Measurements from ENCODE around the gene TMEM130.

Gene TMEM130

DNA sequence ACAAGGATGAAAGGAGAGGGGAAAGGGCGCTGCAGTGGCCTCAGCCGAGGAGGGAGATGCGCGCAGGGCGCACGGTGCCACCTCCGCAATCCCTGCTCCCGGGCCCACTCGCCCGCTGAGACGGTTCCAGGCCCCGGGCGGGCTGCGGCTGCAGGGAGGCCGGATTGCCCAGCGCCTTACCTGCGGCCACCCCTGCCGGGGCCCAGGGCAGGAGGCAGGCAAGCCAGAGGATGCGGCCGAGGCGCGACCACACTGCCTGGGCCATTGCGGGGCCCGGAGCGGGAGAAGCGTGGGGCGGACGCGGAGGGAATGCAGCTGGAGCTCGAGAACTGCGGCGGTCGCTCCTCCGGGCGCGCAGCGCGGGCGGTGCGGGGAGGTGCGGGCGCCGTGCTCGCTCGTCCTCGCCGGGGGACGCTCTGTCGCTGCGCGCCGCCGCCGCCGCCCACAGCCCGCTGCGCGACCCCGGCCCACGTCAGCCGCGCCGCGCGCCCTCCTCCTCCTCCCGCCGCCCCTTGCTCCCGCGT is at the start of gene TMEM130:
TMEM130 (minus strand) TSS at position 418 of the 524 bp plus-strand sequence; CDS start at position 265, 153 bp downstream.
- in situ Hi-C loops (cut with MboI; ENCODE audit: low sequenced_read_pairs), result no loop called here
- Histone ChIP-seq H3K27me3 (ENCODE audit: low read depth) (peaks cover 2% of the 10 kb centered on the region; the same call in 1 of the 2 replicates), H3K36me3 (replicated peaks) (no peaks in the 10 kb centered on the region), H3K4me3 (peak within 1 kb of the TSS; percentile 25), H3K4me1 (peaks cover 5% of the 10 kb centered on the region; the same call in 1 of the 2 replicates), H3K9me3 (no peaks in the 10 kb centered on the region)
- DNase-seq (ENCODE audit: low spot score in 2 of 2), result no peak

- H3K4me3 ChIP-seq, result no peak overlapping the region
- peaks cover 73% of the 10 kb centered on the region for H3K36me3 ChIP-seq (replicated peaks)
- H3K4me1 ChIP-seq, result no peaks in the 10 kb centered on the region
- no peaks in the 10 kb centered on the region for H3K9me3 ChIP-seq
- no peak for DNase-seq (ENCODE audit: low spot score in 2 of 2)
- in situ Hi-C loops (cut with MboI; ENCODE audit: low sequenced_read_pairs), result no loop called here
- H3K27me3 ChIP-seq (ENCODE audit: low read depth), result no peaks in the 10 kb centered on the region
These were observed 47.5 kb upstream of the TMEM130 start for GRCh38 chr7:98917331-98917730.

DNA sequence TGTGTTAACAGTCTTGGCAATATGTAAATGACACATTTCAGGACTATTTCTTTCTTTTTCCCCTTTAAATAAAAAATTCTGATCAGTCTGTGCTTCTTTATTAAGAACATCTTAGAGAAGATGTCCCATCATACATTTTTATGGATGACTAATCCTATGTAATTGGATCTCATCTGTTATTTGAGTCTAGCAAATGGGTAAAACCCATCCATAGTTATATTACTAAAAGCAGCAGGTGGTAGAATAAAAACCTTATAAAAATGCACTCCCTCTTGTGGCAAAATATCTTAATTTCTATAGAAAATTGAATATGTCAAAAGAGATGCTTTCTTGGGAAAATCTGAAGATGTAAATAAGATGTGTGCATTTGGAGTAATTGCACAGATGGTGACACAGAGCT is 43.8 kb upstream of the TMEM130 start:
- DNase-seq (ENCODE audit: low spot score in 2 of 2), result no peak
- peaks cover 70% of the 10 kb centered on the region for H3K36me3 ChIP-seq (replicated peaks)
- no peaks in the 10 kb centered on the region for H3K9me3 ChIP-seq
- in situ Hi-C loops (cut with MboI; ENCODE audit: low sequenced_read_pairs), result no loop called here
- no peaks in the 10 kb centered on the region for H3K4me1 ChIP-seq
- H3K27me3 ChIP-seq (ENCODE audit: low read depth), result no peaks in the 10 kb centered on the region
- H3K4me3 ChIP-seq, result no peak overlapping the region

DNA sequence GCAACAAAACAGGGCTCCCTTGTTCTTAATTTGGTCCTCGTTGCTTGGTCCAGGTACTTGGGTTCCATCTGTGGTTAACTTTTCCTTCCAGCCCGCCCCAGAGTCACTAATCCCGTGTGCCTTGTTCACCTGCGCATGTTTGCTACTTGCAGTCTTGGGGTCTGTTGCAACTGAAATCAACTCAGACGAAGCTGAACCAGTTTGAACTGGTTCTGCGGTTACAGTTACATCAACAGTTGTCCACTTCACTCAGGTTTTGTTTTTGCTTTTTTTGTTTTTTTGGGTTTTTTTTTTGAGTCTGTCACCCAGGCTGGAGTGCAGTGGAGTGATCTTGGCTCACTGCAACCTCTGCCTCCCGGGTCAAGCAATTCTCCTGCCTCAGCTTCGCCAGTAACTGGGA is 43.2 kb upstream of the TMEM130 start:
- DNase-seq (ENCODE audit: low spot score in 2 of 2), result no peak
- H3K36me3 ChIP-seq (replicated peaks), result peaks cover 76% of the 10 kb centered on the region
- H3K4me1 ChIP-seq, result no peaks in the 10 kb centered on the region
- H3K9me3 ChIP-seq, result no peaks in the 10 kb centered on the region
- no peaks in the 10 kb centered on the region for H3K27me3 ChIP-seq (ENCODE audit: low read depth)
- in situ Hi-C loops (cut with MboI; ENCODE audit: low sequenced_read_pairs), result no loop called here
- H3K4me3 ChIP-seq, result no peak overlapping the region

DNA sequence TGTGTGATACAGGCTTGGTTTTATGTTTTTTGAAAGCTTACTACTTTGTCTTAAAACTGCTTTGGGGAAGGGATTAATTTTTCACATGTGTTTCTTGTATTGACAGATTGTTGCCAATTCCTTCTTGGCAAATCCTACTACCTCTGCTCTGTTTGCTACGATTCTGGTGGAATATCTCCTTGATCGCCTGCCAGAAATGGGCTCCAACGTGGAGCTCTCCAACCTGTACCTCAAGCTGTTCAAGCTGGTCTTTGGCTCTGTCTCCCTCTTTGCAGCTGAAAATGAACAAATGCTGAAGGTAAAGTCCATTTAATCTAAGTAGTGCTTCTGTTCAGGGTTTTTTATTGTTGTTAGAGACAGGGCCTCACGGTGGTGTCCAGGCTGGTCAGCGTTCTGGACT is 42.1 kb upstream of the TMEM130 start:
- Histone ChIP-seq H3K36me3 (replicated peaks) (peaks cover 69% of the 10 kb centered on the region), H3K27me3 (ENCODE audit: low read depth) (no peaks in the 10 kb centered on the region), H3K9me3 (no peaks in the 10 kb centered on the region), H3K4me1 (no peaks in the 10 kb centered on the region), H3K4me3 (no peak overlapping the region)
- no peak for DNase-seq (ENCODE audit: low spot score in 2 of 2)
- in situ Hi-C loops (cut with MboI; ENCODE audit: low sequenced_read_pairs), result no loop called here

DNA sequence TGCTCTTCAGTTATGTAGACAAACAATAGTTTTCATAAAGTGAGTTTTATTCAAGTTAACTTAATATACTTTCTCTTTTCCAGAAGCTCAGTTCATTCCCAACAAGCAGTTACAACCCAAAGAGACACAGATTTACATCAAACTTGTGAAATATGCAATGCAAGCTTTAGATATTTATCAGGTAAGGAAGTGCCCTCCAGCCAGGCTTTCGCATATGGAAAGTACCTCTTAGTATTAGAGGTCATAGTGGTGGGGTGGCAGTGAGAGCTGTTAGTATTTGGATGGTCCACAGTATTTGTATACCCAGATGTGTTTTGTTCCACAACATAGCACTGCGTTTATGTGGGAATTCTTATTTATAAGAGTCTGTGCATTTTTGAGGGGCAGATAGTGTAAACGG is 40.6 kb upstream of the TMEM130 start:
- H3K9me3 ChIP-seq, result no peaks in the 10 kb centered on the region
- no peak overlapping the region for H3K4me3 ChIP-seq
- in situ Hi-C loops (cut with MboI; ENCODE audit: low sequenced_read_pairs), result no loop called here
- DNase-seq (ENCODE audit: low spot score in 2 of 2), result no peak
- no peaks in the 10 kb centered on the region for H3K27me3 ChIP-seq (ENCODE audit: low read depth)
- no peaks in the 10 kb centered on the region for H3K4me1 ChIP-seq
- H3K36me3 ChIP-seq (replicated peaks), result peaks cover 63% of the 10 kb centered on the region

- no peak overlapping the region for H3K4me3 ChIP-seq
- H3K36me3 ChIP-seq (replicated peaks), result peaks cover 70% of the 10 kb centered on the region
- no peaks in the 10 kb centered on the region for H3K9me3 ChIP-seq
- no peak for DNase-seq (ENCODE audit: low spot score in 2 of 2)
- H3K27me3 ChIP-seq (ENCODE audit: low read depth), result no peaks in the 10 kb centered on the region
- in situ Hi-C loops (cut with MboI; ENCODE audit: low sequenced_read_pairs), result no loop called here
- H3K4me1 ChIP-seq, result no peaks in the 10 kb centered on the region
These were observed 39.7 kb upstream of the TMEM130 start for GRCh38 chr7:98909487-98909886.

DNA sequence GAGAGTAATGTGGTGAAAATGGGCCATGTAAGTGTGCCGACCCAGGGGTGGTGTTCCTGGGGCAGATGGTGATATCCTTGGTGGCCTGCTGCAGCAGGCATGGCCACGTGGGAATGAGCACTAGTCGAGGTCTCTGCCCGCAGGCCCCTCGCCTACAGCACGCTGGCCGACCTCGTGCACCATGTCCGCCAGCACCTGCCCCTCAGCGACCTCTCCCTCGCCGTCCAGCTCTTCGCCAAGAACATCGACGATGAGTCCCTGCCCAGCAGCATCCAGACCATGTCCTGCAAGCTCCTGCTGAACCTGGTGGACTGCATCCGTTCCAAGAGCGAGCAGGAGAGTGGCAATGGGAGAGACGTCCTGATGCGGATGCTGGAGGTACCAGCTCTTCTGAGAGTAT is 38.8 kb upstream of the TMEM130 start:
- no peak overlapping the region for H3K4me3 ChIP-seq
- peaks cover 69% of the 10 kb centered on the region for H3K36me3 ChIP-seq (replicated peaks)
- no peak for DNase-seq (ENCODE audit: low spot score in 2 of 2)
- H3K4me1 ChIP-seq, result no peaks in the 10 kb centered on the region
- no peaks in the 10 kb centered on the region for H3K9me3 ChIP-seq
- no peaks in the 10 kb centered on the region for H3K27me3 ChIP-seq (ENCODE audit: low read depth)
- in situ Hi-C loops (cut with MboI; ENCODE audit: low sequenced_read_pairs), result no loop called here

DNA sequence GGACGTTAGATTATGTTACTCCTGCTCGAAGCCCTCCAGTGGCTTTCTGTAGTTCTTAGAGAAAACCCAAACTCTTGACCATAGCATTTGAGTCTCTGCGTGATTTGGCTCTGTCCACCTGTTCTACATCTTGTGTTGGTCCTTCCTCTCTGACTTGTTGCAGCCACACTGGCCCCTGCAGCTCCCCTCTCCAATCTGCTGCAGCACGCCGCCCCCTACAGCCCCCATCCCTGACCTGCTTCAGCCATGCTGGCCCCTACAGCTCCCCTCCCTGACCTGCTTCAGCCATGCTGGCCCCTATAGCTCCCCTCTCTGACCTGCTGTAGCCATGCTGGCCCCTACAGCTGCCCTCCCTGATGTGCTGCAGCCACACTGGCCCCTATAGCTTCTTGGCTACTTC is 37.8 kb upstream of the TMEM130 start:
- DNase-seq (ENCODE audit: low spot score in 2 of 2), result no peak
- no peaks in the 10 kb centered on the region for H3K9me3 ChIP-seq
- in situ Hi-C loops (cut with MboI; ENCODE audit: low sequenced_read_pairs), result no loop called here

GRCh38 chr7:98903246-98903645 is 33.4 kb upstream of the TMEM130 start:
- DNase-seq (ENCODE audit: low spot score in 2 of 2), result no peak
- Histone ChIP-seq H3K9me3 (no peaks in the 10 kb centered on the region), H3K4me3 (no peak overlapping the region), H3K4me1 (no peaks in the 10 kb centered on the region), H3K27me3 (ENCODE audit: low read depth) (no peaks in the 10 kb centered on the region), H3K36me3 (replicated peaks) (peaks cover 70% of the 10 kb centered on the region)
- in situ Hi-C loops (cut with MboI; ENCODE audit: low sequenced_read_pairs), result no loop called here

More for the DNA sequence above, 37.8 kb upstream of the TMEM130 start:
- no peak overlapping the region for H3K4me3 ChIP-seq
- H3K36me3 ChIP-seq (replicated peaks), result peaks cover 68% of the 10 kb centered on the region
- H3K4me1 ChIP-seq, result no peaks in the 10 kb centered on the region
- no peaks in the 10 kb centered on the region for H3K27me3 ChIP-seq (ENCODE audit: low read depth)

DNA sequence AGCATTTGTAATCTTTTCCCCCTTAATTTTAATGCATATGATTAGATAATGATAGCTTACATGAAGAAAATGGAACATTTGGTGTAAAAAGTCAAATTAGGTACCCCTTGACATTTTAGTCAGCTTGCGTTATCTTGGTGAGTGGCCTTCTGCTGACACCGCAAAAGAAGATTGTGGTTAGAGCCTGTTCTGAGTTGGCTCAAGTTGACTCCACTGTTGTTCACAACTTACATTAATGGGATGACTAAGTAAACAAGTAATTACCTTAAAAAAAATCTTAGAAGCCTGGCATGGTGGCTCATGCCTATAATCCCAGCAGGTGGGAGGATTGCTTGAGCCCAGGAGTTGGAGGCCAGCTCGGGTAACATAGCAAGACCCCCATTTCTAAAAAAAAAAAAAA is 32.7 kb upstream of the TMEM130 start:
- Histone ChIP-seq H3K36me3 (replicated peaks) (peaks cover 73% of the 10 kb centered on the region), H3K9me3 (no peaks in the 10 kb centered on the region), H3K27me3 (ENCODE audit: low read depth) (no peaks in the 10 kb centered on the region), H3K4me1 (no peaks in the 10 kb centered on the region), H3K4me3 (no peak overlapping the region)
- in situ Hi-C loops (cut with MboI; ENCODE audit: low sequenced_read_pairs), result no loop called here
- no peak for DNase-seq (ENCODE audit: low spot score in 2 of 2)

- peaks cover 79% of the 10 kb centered on the region for H3K36me3 ChIP-seq (replicated peaks)
- no peaks in the 10 kb centered on the region for H3K27me3 ChIP-seq (ENCODE audit: low read depth)
- H3K9me3 ChIP-seq, result no peaks in the 10 kb centered on the region
- H3K4me3 ChIP-seq, result no peak overlapping the region
- H3K4me1 ChIP-seq, result no peaks in the 10 kb centered on the region
- DNase-seq (ENCODE audit: low spot score in 2 of 2), result no peak
- in situ Hi-C loops (cut with MboI; ENCODE audit: low sequenced_read_pairs), result no loop called here
These were observed 31.0 kb upstream of the TMEM130 start for GRCh38 chr7:98900815-98901214.

GRCh38 chr7:98899816-98900215 is 30.0 kb upstream of the TMEM130 start:
- H3K27me3 ChIP-seq (ENCODE audit: low read depth), result no peaks in the 10 kb centered on the region
- H3K9me3 ChIP-seq, result no peaks in the 10 kb centered on the region
- no peak for DNase-seq (ENCODE audit: low spot score in 2 of 2)
- no peak overlapping the region for H3K4me3 ChIP-seq
- peaks cover 72% of the 10 kb centered on the region for H3K36me3 ChIP-seq (replicated peaks)
- in situ Hi-C loops (cut with MboI; ENCODE audit: low sequenced_read_pairs), result no loop called here
- no peaks in the 10 kb centered on the region for H3K4me1 ChIP-seq

GRCh38 chr7:98892609-98893008 is 22.8 kb upstream of the TMEM130 start:
- Histone ChIP-seq H3K36me3 (replicated peaks) (peaks cover 47% of the 10 kb centered on the region), H3K4me1 (no peaks in the 10 kb centered on the region), H3K9me3 (no peaks in the 10 kb centered on the region), H3K27me3 (ENCODE audit: low read depth) (no peaks in the 10 kb centered on the region), H3K4me3 (no peak overlapping the region)
- no peak for DNase-seq (ENCODE audit: low spot score in 2 of 2)
- in situ Hi-C loops (cut with MboI; ENCODE audit: low sequenced_read_pairs), result no loop called here

GRCh38 chr7:98887038-98887437 is 17.2 kb upstream of the TMEM130 start:
- DNase-seq (ENCODE audit: low spot score in 2 of 2), result no peak
- no peaks in the 10 kb centered on the region for H3K9me3 ChIP-seq
- H3K36me3 ChIP-seq (replicated peaks), result peaks cover 42% of the 10 kb centered on the region
- no peaks in the 10 kb centered on the region for H3K27me3 ChIP-seq (ENCODE audit: low read depth)
- no peaks in the 10 kb centered on the region for H3K4me1 ChIP-seq
- in situ Hi-C loops (cut with MboI; ENCODE audit: low sequenced_read_pairs), result no loop called here
- H3K4me3 ChIP-seq, result no peak overlapping the region

All from HAP-1 (cell line).